GM21367 (cell line): ENCODE results near the gene GCH1.
"Not testable (repeated sequence)": the region's sequence is repeated elsewhere in the genome, so short reads cannot be mapped to it uniquely, and the experiment has no call there.

Source experiments
- ATAC-seq: cut with Tn5 transposase; IDR thresholded peaks from one replicate; pipeline ENCODE4 v1.9.1; 2021; ENCODE audit not compliant: unreplicated experiment

GCH1 gene

DNA sequence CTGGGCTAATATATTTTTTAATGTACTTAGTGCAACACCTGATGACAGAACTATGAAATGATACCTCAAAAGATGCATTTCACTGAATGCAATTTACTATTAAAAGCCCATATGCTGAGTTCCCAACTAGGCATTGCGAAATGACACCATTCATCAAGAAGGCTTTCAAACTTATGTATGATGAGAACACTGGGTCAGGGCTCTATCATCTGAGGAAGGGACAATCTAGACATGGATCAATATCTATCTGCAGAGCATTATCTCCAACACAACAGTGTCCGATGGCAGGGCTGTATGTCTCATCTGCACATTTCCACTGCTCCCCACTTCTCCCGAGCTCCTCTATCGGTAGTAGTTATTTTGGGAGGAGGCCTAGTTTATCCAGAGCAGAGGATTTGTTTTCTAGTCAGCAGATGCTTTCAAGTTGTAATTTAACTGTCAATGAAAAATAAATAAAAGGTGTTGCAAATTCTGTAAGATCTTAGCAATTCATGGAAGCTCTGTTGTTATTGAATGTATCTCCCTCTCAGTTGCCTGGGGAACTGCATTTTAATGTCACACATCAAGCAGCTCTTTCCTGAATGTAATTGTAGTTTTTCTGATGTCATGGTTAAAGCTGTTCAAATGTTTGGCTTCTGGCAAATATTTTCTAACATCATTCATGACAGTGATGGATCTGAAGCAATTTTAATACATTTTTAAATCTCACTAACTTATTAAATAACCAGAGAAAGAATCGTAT lies 7.4 kb upstream of the GCH1 start:
- ATAC-seq, result no peak

DNA sequence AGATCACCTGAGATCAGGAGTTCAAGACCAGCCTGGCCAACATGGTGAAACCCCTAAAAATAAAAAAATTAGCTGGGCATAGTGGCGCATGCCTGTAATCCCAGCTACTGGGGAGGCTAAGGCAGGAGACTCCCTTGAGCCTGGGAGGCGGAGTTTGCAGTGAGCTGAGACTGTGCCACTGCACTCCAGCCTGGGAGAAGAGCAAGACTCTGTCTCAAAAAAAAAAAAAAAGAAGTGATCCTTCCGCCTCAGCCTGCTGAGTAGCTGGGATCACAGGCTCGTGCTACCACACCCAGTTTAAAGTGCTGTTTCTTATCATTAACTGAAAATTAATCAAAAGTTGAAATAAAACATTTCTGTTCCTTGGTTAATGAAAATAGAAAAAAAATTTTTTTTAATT lies 6.3 kb upstream of the GCH1 start:
- ATAC-seq, result not testable (repeated sequence)

GRCh38 chr14:54908190-54908589 lies 5.6 kb upstream of the GCH1 start:
- no peak for ATAC-seq

DNA sequence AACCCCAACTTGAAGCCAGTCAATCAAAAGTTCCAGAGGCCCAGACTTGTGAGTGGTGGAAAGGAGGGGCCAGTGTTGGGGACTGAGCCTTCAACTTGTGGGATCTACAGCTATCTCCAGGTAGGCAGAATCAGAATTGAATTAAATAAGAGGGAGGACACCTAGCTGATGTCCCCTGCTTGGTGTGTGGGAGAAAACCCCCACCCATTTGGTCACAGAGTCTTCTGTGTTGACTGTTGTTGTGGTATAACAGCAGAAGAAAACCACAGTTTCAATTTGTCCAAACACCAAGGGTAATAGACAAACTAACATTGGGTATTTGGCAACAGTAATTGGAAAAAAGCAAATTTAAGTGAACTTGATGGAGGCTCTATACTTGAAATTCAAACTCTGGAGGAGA lies 3.4 kb upstream of the GCH1 start:
- no peak for ATAC-seq

DNA sequence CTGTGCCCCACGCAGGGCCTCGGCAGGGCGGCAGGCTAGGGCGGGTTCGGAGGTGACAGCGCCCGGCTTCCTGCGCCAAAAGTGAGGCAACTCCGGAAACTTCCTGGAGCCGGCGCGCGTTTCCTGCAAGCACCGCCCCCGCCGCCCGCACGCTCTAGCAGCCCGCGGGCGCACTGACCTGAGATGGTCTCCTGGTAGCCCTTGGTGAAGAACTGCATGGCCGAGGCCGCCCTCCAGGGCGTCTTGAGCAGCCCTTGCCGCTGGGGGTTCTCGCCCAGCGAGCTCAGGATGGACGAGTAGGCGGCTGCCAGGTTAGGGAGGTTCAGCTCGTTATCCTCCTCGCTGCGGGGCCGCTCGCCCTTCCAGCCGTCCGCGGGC lies 494 bp downstream of the GCH1 start:
- peak; percentile 45 for ATAC-seq

GRCh38 chr14:54901380-54902142 lies 1.1 kb downstream of the GCH1 start:
- ATAC-seq, result no peak

DNA sequence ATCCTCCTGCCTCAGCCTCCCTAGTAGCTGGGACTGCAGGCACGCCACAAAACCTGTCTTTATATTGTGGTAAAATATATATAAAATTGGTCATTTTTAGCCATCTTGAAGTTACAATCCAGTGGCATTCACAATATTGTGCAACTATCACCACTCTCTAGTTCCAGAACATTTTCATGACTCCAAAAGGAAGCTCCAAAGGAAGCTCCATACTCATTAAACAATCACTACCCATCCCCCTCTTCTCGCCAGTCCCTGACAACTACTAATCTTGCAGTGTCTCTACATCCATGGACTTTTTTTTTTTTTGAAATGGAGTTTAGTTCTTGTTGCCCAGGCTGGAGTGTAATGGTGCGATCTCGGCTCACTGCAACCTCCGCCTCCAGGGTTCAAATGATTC lies 3.1 kb downstream of the GCH1 start:
- ATAC-seq, result no peak

DNA sequence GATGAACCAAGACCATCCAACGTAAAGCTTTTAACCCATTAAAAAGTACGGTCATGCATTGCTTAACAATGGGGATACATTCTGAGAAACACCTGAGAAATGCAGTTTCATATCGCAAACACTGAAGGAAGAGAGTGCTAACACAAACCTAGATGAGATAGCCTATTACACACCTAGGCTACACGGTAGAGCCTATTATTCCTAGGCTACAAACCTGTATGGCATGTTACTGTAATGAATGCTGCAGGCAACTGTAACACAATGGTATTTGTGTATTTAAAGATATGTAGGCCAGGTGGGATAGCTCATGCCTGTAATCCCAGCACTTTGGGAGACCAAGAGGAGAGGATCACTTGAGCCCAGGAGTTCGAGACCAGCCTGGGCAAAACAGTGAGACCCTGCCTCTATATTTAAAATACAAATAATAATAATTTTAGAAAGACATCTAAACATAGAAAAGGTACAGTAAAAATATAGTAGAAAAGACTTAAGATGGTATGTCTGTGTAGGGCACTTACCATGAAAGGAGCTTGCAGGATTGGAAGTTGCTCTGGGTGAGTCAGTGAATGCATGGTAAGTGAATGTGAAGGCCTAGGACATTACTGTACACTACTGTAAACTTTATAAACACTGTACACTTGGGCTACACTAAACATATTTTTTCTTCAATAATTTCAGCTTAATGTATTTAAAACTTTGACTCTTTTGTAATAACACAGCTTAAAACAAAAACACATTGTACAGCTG lies 4.6 kb downstream of the GCH1 start:
- ATAC-seq, result not testable (repeated sequence)

GRCh38 chr14:54895683-54896082 lies 6.9 kb downstream of the GCH1 start:
- ATAC-seq, result no peak

DNA sequence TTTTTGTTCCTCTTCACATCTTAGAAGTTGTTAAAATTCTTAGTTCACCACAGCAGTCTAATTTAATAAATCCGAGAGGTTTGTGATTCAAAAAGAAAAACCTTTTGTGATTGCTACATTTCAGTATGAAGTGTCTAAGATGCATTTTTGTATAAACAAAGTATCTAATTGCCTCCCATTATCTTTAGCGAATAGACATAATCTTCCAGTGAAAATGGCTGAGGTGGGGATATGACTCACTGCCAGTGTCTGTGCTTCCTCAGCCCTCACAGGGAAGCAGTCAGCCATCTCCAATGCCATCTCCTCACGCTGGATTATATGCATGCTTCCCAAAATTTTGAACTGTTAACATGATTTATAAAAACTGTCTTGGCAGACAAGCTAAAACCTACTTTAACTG lies 7.6 kb downstream of the GCH1 start:
- no peak for ATAC-seq

- ATAC-seq, result no peak
These were observed 9.4 kb downstream of the GCH1 start for GRCh38 chr14:54893151-54893760.

GRCh38 chr14:54891471-54892245 lies 11.0 kb downstream of the GCH1 start:
- no peak for ATAC-seq

DNA sequence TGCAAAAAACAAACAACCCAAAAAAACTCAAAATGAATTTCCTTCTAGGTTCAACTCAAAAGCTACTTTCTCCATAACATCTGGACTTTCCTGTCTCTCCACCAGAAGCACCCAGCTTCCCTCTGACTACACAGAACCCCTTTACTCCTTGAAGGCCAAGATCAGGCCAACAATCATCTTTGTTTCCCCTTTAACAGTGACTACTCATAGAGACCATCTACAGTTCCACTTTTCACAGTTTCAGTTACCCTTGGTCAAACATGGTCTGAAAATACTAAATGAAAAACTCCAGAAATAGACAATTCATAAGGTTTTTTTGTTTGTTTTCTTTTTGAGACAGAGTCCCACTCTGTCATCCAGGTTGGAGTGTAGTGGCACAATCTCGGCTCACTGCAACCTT lies 11.8 kb downstream of the GCH1 start:
- ATAC-seq, result peak; percentile 68

GRCh38 chr14:54889919-54890318 lies 12.7 kb downstream of the GCH1 start:
- ATAC-seq, result no peak

DNA sequence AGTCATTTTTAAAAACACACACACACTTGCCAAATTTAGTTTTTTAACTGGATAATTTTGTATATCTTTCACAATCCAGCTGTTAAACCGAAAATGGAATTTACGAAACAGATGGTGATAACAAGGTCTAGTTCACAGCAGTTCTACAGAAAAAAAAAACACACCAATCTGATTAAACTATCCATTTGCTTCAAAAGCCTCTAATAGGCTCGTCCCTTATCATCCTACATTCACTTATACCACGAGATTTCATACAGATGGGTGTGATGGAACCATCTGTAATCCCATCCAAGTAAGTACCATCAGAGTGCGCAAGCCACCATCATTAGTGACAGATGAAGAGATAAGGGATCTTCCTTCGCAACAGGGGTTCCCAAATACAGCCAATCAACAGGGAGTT lies 20.1 kb downstream of the GCH1 start:
- ATAC-seq, result no peak

DNA sequence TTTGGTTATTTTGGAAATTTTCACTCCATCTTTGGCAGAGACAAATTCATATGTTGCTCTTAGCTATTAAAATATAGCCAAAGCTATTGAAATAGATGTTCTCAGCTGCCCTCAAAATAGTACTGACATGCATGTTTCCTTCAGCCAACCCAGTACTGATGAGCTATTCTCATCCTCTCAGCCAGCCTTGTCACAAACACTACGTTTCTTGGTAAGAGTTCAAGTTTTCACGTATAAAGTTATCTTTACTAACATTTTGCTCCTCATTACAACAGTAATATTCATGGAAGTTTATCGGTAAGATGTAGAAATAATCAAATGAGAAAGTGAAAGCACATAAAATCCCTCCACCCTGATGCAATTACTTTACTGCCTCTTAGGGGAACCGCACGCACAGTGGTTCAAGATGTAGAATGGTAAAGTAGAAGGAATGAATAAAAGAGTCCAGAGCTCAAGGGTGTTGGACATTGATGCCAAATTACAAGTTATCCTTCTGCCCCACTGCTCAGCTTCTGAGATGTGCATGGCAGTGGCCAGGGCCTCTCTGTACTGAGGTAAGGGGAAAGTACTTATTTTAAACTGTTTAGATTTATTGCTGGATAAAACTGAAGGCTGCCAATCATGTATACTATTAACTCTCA lies 20.7 kb downstream of the GCH1 start:
- ATAC-seq, result peak; percentile 39

DNA sequence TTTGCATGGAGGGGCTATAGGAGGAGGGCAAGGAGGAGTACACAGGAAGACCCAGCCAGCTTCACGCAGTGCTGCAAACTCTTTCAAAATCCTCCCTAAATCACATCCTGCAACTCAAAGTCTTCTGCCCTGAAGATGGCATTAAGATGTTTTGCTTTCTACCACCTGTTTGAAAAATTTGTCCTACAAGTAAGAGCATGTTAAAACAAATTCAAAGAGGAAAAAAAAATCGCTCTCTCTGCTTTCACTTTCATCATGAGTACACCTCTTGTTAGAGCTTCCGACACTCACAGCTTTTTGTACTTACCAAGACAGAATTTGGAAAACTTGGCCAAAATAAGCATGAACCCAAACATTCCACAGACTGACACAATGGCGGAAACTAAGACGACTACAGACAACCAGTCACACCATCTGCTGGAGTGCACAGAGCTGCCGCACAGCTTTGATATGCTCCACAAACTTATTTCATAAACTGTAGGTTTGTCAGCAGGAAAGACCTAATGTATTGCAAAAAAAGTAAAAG lies 21.3 kb downstream of the GCH1 start:
- peak; percentile 56 for ATAC-seq

DNA sequence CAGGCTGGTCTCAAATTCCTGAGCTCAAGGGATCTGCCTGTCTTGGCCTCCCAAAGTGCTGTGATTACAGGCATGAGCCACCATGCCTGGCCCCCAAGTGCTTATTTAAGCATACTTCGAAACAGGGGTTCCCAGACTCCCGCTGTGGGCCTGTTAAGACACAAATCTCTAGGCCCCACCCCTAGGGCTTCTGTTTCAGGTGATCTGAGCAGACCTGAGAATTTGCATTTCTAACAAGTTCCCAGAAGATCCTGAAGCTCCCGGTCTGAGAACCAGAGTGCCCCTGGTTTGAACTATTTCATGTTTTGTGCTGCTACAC lies 25.0 kb downstream of the GCH1 start:
- ATAC-seq, result no peak

- no peak for ATAC-seq
These were observed 25.5 kb downstream of the GCH1 start for GRCh38 chr14:54877015-54877702.

DNA sequence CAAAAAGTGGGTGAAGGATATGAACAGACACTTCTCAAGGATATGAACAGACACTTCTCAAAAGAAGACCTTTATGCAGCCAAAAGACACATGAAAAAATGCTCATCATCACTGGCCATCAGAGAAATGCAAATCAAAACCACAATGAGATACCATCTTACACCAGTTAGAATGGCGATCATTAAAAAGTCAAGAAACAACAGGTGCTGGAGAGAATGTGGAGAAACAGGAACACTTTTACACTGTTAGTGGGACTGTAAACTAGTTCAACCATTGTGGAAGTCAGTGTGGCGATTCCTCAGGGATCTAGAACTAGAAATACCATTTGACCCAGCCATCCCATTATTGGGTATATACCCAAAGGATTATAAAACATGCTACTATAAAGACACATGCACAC lies 27.0 kb downstream of the GCH1 start:
- ATAC-seq, result not testable (repeated sequence)
